Pancreas (tissue), 10 donors: Measurements from ENCODE around the gene PATL2. TPM values are rescaled to one million over a fixed set of nuclear protein-coding genes. Genes with fewer than 3 reads are reported as not detected.

Source experiments
- ATAC-seq, 4 donors: fragments of 200-7000 bp; cut with Tn5 transposase; one replicate each; pipeline versions ENCODE4 v1.8.0 to v1.9.1; 2020; ENCODE audit warnings: mild to moderate bottlenecking in 4 of 4, moderate library complexity in 4 of 4
- DNase-seq, 6 donors: peaks; one replicate each; pipeline ENCODE4 v3.0.0-alpha.2; 2020
- FAIRE-seq: peaks from 2 replicates; lab custom pipeline; 2012; peaks lifted over from hg19 to GRCh38; lab: Jason Lieb, UNC
- H3K27ac ChIP-seq, 4 donors: fragments of 200-600 bp; sonication (generic); 1 replicate in 3 of 4; 2 replicates in 1 of 4; pipeline versions ENCODE4 v1.5.0 to v1.8.0; 2020
- H3K27me3 ChIP-seq, 4 donors: fragments of 200-600 bp; one replicate each; pipeline ENCODE4 v1.8.0; 2021
- H3K36me3 ChIP-seq, 3 donors: fragments of 200-600 bp; sonication (generic) in 1 of 3; one replicate each; pipeline versions ENCODE4 v1.5.0 to v1.8.0; 2020 to 2021
- H3K4me1 ChIP-seq, 3 donors: fragments of 200-600 bp; one replicate each; pipeline ENCODE4 v1.8.0; 2021
- H3K4me3 ChIP-seq, 4 donors: fragments of 200-600 bp; sonication (generic) in 2 of 4; one replicate each; pipeline versions ENCODE4 v1.5.0 to v1.8.0; 2020 to 2021
- H3K9me3 ChIP-seq, 4 donors: fragments of 200-600 bp; one replicate each; pipeline ENCODE4 v1.8.0; 2021
- CTCF ChIP-seq, 4 donors: fragments of 200-600 bp; sonication (generic) in 3 of 4; IDR thresholded peaks; one replicate each; pipeline versions ENCODE4 v1.5.0 to v1.8.0; 2021; ENCODE audit warnings: antibody characterized with exemption in 4 of 4
- WGBS, 2 donors: extraction: QIAGEN DNeasy Blood & Tissue Kit; methylation state at CpG; one replicate each; pipeline ENCODE4 v1.1.7; 2013; 5-methylcytosine and 5-hydroxymethylcytosine counted together
- intact Hi-C, 3 donors: fragments of 100-400 bp; cut with DNase I; formaldehyde crosslinking; loops; one replicate each; pipeline versions ENCODE4 v1.11.1 to v1.14.2; 2022
- polyA plus RNA-seq, 2 donors: library from polyadenylated mRNA; stranded (reverse); fragments of 200-250 nt; gene quantifications; one replicate each; pipeline ENCODE4 v1.2.3, GENCODE V29; 2013
- total RNA-seq, 6 donors: library from RNA; stranded (reverse); fragmentation: NEBNext Ultra II Directional in 4 of 6; extraction: Animal tissue kit (Norgen Biotek cat#: 25700) in 4 of 6; gene quantifications; one replicate each; pipeline versions ENCODE4 v1.2.1 to v1.2.4, GENCODE V29; 2021 to 2023
- donor health status: healthy with polysubstance abuse.
- donor health status: DM: no; HTN: no; CAD: no; lungs with moderate emphysema.
- donor health status: DM: no; HTN: no; CAD: no.
- donor health status: control.
- donor health status: control.
- donor health status: Bipolar disorder and iron deficiency.
- donor health status: DM: yes; HTN: yes; CAD: no.
- donor health status: DM: no; HTN: no; CAD: no.
- donor health status: DM: no; HTN: no; CAD: no.
- donor health status: DM: yes; HTN: yes; CAD: no.

PATL2 gene
- total and polyA plus RNA-seq, 8 donors = 0.24 to 1.6 (median 0.63) TPM

- no peak overlapping the region for H3K27ac ChIP-seq
- TF ChIP-seq CTCF (IDR thresholded peaks at IDR 0.05) = no peak
- no peak overlapping the region for H3K4me3 ChIP-seq
- WGBS, 2 donors = 94 to 100% methylated on average over 1 of the region's 1 CpG
- H3K4me1 ChIP-seq = no peaks in the 10 kb centered on the region
- no peak for FAIRE-seq
- no peak for DNase-seq
- ATAC-seq = no peak
- H3K9me3 ChIP-seq = no peaks in the 10 kb centered on the region
- no peaks in the 10 kb centered on the region for H3K27me3 ChIP-seq
- intact Hi-C loops = no loop called here
- H3K36me3 ChIP-seq = peaks cover 0 to 44% (median 18%) of the 10 kb centered on the region in 3 donors
These were observed 64.1 kb downstream of the PATL2 start for GRCh38 chr15:44647036-44647435.

GRCh38 chr15:44646460-44646859 lies 64.7 kb downstream of the PATL2 start:
- Histone ChIP-seq H3K4me1 (no peaks in the 10 kb centered on the region), H3K9me3 (no peaks in the 10 kb centered on the region), H3K27ac (no peak overlapping the region), H3K4me3 (no peak overlapping the region), H3K27me3 (no peaks in the 10 kb centered on the region), H3K36me3 (peaks cover 0 to 39% (median 18%) of the 10 kb centered on the region in 3 donors)
- TF ChIP-seq CTCF (IDR thresholded peaks at IDR 0.05) = no peak
- WGBS, 2 donors = 95 to 98% methylated on average over 2 of the region's 2 CpGs
- no peak for FAIRE-seq
- intact Hi-C loops = no loop called here
- ATAC-seq = no peak
- DNase-seq = no peak

GRCh38 chr15:44641651-44642050 lies 69.5 kb downstream of the PATL2 start:
- FAIRE-seq = no peak
- no peak overlapping the region for H3K27ac ChIP-seq
- no peak overlapping the region for H3K4me3 ChIP-seq
- DNase-seq = no peak
- TF ChIP-seq CTCF (IDR thresholded peaks at IDR 0.05) = no peak
- no peaks in the 10 kb centered on the region for H3K27me3 ChIP-seq
- ATAC-seq = no peak
- no peaks in the 10 kb centered on the region for H3K4me1 ChIP-seq
- intact Hi-C loops = no loop called here
- H3K9me3 ChIP-seq = no peaks in the 10 kb centered on the region
- WGBS, 2 donors = 64 to 68% methylated on average over 4 of the region's 4 CpGs
- H3K36me3 ChIP-seq = peaks cover 0 to 9% (median 9%) of the 10 kb centered on the region in 3 donors

GRCh38 chr15:44636976-44637375 lies 74.1 kb downstream of the PATL2 start:
- no peak for ATAC-seq

More at GRCh38 chr15:44636976-44637375, 74.1 kb downstream of the PATL2 start:
- 86 to 90% methylated on average over 1 of the region's 1 CpG for WGBS, 2 donors
- peaks cover 0 to 21% (median 7%) of the 10 kb centered on the region in 3 donors for H3K36me3 ChIP-seq
- FAIRE-seq (no peak), DNase-seq (no peak)
- no peaks in the 10 kb centered on the region for H3K9me3 ChIP-seq
- TF ChIP-seq CTCF (IDR thresholded peaks at IDR 0.05) = no peak
- H3K27me3 ChIP-seq = no peaks in the 10 kb centered on the region
- intact Hi-C loops = no loop called here
- H3K4me3 ChIP-seq = no peak overlapping the region
- H3K4me1 ChIP-seq = no peaks in the 10 kb centered on the region
- H3K27ac ChIP-seq = no peak overlapping the region
